SK-N-MC (cell line): ENCODE results near the gene SLC5A10.

Experiments
- EZH2 ChIP-seq: fragments of 200-600 bp; sonication (generic); IDR thresholded peaks from one replicate; pipeline ENCODE4 v1.6.1; 2017; ENCODE audit warnings: antibody characterized with exemption
- POLR2AphosphoS5 ChIP-seq: IDR thresholded peaks from 2 replicates; pipeline ENCODE4 v1.6.1; 2012; ENCODE audit warnings: mild to moderate bottlenecking, low read depth, low read length, borderline replicate concordance

DNA sequence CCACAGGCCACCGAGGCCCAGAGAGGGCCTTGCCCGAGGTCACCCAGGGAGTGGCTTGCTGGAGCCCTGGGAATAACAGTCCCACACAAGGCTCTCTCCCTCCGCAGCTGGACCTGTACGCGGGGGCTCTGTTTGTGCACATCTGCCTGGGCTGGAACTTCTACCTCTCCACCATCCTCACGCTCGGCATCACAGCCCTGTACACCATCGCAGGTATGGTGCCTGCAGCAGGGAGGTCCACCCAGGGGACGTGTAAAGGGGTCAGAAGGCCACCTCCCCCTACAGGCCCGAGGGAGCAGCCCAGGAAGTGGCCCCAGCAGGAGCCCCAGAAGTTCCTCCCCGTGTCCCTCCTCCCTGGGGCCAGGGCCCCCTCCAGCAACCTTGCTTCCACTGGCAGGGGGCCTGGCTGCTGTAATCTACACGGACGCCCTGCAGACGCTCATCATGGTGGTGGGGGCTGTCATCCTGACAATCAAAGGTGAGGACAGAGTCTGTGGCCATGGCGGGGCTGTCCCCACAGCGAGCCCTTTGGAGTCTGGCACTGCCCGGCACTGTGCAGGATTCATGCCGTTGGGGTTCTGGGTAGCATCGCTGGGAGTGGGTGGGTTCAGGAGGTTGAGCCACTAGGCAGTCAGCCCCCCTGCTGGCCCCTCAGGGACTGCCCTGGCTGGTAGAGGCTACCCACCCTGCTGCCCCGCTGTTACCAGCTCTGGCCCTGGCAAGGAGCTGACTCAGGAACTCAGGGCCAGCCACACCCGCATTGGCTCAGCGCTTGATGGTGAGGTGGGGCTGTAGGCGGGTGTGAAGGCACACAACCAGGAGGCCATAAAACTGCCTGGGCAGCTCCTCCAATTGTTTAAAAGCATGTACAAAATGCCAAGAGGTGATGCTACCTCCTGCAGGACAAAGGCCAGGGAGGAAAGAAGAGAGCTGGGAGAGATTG is 17.3 kb downstream of the SLC5A10 start:
- TF ChIP-seq EZH2 (no peak), POLR2AphosphoS5 (no peak)
